ENCODE results near the gene SLC35B1.
A peak's percentile ranks its signal among the peaks of the same experiment; 100 is the strongest.
"Not testable (repeated sequence)": the region's sequence is repeated elsewhere in the genome, so short reads cannot be mapped to it uniquely, and the experiment has no call there.

SLC35B1 gene

GRCh38 chr17:49734515-49735490 lies 27.0 kb upstream of the SLC35B1 start:
- DNase-seq = no peak

GRCh38 chr17:49731435-49731831 lies 23.7 kb upstream of the SLC35B1 start:
- no peak for DNase-seq

DNA sequence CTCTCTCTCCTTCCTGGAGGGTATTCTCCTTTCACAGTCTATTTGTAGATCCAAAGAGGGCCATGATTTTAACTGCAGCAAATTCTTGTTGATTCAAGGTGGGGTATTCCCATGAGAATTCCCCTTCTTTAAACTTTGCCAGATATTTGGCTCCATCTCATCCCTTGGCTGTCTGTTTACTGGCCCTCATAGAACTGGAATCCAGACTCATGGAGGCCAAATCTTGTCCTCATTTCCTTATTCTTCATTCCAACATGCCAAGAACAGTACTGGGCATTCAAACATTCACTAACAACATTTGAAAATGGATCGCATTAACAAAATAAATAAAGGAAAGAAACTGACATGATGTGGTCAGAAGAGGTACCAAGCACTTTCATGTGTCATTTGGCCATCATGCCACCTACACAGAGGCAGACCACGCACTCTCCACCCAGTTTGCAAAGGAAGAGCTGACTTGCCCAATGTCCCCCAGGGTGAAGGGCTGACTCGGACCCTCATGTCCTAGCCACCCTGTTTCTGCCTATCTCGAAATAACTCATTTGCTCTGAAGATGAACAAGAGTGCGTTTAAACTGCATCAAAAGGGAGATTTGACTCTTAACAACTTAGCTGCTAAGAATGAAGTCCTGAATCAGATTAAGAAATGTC lies 23.1 kb upstream of the SLC35B1 start:
- no peak for DNase-seq

DNA sequence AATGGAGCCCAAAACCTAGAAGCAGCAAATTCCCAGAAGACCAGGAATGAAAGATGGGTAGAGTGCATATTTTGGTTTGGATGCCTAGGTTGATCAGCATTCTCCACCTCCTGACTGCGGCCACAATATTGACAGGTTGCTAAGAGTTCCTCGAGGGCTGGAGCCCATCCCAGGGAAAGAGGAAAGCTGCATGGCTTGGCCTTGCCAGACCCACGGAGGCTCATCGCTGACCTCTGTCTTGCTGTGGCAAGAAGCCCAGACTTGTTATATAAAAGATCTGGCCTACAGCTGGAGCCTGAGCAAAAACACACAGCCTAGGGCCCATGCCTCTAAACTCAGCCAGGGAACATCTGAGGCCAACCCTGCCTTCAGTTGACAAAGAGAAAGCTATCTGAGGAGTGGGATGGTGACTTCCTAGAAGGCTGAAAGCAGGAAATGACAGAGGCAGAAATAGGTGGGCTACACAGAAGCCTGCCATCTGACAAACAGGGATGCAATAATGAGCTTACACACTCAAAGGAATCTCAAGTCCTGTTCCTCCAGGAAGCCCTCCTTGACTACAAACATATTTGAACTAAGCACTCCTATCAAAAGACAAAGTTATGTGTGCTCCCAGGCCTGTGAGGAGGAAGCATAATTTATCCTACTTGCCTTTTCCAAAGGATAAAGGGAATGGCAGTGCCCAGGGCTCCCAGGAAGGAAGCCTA lies 22.5 kb upstream of the SLC35B1 start:
- DNase-seq = no peak

GRCh38 chr17:49729069-49729468 lies 21.3 kb upstream of the SLC35B1 start:
- no peak for DNase-seq

DNA sequence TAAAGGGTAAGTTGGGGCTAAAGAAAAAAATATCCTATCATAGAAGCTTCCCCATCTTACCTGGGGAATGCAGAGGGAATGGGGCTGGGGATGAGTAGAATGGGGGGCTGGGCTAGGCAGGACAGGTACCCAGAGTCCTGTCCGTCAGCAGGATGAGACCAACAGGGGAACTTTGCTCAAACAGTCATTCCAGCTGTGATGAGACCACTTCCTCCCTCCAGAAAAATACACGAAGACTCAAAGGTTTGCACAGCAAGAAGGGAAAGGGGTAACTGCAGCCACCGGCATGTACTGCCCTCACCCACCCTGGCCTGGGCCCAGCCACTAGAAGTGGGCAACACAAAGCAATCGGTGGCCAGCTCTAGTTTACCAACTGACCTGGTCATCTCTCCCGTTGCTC lies 20.7 kb upstream of the SLC35B1 start:
- no peak for DNase-seq

DNA sequence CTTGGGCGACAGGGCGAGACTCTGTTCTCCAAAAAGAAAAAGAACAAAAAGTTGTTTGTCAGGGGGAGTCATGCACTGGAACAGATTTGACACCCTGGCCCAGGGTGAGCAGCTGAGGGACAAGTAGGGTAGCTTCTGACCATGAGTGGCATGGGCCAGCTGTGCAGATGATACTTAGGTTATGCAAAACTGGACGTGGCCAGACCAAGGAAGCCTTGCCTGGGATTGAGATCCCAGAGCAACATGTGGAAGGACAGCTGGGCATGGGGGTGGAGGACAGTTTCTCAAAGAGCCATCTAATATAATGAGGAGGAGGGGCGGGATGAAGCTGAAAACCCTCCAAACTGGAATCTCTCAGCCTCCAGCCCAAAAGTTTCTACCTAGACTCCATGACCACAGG lies 19.6 kb upstream of the SLC35B1 start:
- DNase-seq = no peak

- no peak for DNase-seq
Measured at GRCh38 chr17:49725452-49726130, 17.8 kb upstream of the SLC35B1 start.

DNA sequence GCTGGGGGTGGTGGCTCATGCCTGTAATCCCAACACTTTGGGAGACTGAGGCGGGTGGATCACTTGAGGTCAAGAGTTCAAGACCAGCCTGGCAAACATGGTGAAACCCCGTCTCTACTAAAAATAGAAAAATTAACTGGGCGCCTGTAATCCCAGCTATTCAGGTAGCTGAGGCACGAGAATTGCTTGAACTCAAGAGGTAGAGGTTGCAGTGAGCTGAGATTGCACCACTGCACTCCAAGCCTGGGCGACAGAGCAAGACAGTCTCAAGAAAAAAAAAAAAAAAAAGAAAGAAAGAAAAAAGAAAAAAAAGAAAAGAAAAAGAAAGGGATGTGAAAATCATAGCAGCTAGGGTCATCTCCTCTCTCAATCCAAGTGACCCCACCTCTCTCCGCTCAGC lies 16.8 kb upstream of the SLC35B1 start:
- not testable (repeated sequence) for DNase-seq

- DNase-seq = no peak
Measured at GRCh38 chr17:49723423-49723822, 15.7 kb upstream of the SLC35B1 start.

DNA sequence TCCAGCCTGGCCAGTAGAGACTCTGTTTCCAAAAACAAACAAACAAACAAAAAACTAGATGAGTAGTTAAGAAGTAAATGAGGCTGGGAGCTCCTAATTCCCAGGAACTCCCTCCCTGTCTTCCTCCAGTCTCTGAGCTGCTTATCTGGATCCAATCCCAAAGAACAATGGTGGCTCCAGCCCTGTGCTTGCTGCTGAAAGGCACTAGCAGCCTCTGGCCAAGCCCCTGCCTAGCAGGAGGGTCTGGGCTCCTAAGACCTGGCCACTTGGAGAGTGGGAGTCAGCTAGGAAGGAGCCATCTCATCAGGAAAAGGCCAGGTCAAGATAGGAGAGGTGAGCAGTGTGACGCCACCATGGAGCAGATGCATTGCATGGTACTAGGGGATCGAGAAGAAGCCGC lies 14.3 kb upstream of the SLC35B1 start:
- no peak for DNase-seq

- no peak for DNase-seq
Measured at GRCh38 chr17:49717371-49717861, 9.7 kb upstream of the SLC35B1 start.

GRCh38 chr17:49716668-49717364 lies 9.1 kb upstream of the SLC35B1 start:
- DNase-seq = no peak

DNA sequence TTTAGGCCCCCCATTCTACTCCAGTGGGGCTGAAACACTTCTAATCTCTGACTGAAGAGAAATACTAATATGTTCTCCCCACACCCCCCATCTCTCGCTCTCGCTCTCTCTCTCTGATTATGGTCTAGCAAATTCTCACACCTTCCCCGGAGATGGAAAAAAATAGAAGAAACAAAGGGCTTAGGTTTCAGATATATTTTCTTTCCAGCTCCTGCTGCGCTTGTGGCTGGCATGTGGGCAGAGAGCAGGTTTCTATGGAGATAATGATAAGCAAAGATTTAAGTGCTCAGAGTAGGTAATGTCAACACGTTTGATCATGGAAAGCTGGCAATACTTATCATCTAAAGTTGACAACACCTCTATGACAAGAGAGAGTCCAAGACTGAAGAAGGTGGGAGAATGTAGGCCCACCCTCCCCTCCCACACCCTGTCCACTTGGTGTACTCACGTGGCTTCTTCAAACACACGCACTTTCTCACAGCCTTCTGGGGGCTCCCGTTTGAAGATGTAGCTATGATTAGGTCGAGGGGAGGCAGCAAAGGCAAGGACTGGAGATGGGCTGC lies 8.0 kb upstream of the SLC35B1 start:
- no peak for DNase-seq

DNA sequence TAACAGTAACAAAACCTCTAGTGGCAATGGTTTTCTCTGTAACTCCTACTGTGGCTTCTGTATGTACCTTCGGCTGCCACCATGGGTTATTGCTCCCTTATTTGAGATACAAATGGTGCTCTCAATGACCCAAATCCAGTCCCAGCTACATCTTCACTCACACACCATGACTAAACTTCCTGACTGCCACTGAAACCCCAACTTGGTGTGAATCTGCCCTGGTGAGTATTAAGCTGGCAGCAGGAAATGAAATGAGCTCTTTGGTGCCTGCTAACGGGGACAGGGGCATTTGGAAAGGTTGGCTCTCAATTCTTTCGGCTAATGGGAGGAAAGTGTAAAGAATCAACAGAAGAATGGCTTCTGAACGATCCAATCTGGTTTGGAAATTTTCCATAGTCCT lies 7.5 kb upstream of the SLC35B1 start:
- no peak for DNase-seq

DNA sequence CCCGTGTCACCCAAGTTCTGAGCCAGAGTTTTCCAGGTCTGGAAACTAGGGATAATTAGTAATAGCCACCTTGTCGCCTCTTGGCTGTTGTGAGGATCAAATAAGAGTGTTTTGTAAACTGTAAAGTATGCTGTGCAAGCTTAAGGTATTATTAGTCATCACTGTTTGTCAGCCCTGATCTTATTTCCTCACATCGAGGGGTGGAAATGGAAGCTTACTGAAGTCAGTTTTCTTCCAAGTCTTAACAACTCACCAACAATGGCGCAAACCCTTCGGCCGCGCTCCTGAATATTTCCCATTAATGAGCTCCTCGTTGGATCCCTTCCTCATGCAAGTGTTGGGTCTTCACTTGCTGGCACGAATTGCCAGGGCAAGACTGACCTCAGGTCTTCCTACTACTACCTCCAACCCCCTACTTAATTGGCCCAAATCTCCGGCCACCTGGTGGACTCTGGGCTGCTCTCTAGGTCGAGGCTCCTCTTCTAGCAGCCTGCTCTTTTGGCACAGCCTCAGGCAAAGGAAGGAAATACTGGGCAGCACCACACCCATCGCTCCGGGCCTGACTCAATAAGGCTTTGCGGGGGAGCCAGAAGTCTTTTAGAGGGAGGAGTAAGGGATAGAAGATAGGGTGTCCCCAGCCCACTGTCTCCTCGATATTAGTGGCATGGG lies 885 bp upstream of the SLC35B1 start:
- peak; percentile 21 for DNase-seq

DNA sequence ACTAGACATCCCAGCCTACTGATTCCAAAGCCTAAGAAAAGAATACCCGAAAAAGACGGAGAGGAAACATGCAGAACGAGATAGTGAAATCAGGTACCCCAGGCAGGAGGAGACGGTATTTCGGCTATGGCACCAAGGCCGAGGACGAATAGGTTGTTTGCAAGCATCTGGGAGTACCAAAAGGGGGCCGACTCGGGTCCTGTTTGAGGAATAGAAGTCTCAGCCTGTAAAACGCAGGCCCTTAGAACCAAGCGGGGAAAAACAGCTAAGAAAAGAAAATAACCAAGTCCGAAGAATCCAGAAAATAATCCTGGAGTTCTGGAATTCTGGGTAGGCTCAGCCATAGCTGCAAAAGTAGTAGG lies 537 bp downstream of the SLC35B1 start:
- DNase-seq = peak; percentile 23

GRCh38 chr17:49705254-49705653 lies 2.5 kb downstream of the SLC35B1 start:
- no peak for DNase-seq

GRCh38 chr17:49703557-49704277 lies 4.0 kb downstream of the SLC35B1 start:
- DNase-seq = peak; percentile 45

GRCh38 chr17:49700960-49701359 lies 6.8 kb downstream of the SLC35B1 start:
- no peak for DNase-seq
